Measurements from ENCODE around the gene TNFRSF1A. TPM values are rescaled to one million over a fixed set of nuclear protein-coding genes. Genes with fewer than 3 reads are reported as not detected.

The TNFRSF1A gene
- total RNA-seq, 1 experiment from 2014 or later = 59.9 TPM

- Histone ChIP-seq H3K79me2 (ENCODE audit: insufficient read depth, low read length) (peaks cover 29% of the 10 kb centered on the region), H3K27me3 (ENCODE audit: insufficient read depth, low read length) (no peaks in the 10 kb centered on the region), H3K4ac (ENCODE audit: low read depth, low read length) (no peak overlapping the region), H2BK120ac (ENCODE audit: low read depth, low read length, poor library complexity, severe bottlenecking) (no peak overlapping the region), H3K14ac (ENCODE audit: insufficient read depth, low read length) (no peak overlapping the region), H2AK5ac (ENCODE audit: insufficient read length, low read length) (no peak overlapping the region), H3K4me1 (ENCODE audit: insufficient read depth, low read length) (peaks cover 19% of the 10 kb centered on the region), H3K4me2 (ENCODE audit: insufficient read depth, insufficient read length, low read length) (peak overlapping the region; percentile 82), H3T11ph (ENCODE audit: low read length) (no peak overlapping the region), H4K20me1 (ENCODE audit: control insufficient read depth, insufficient read depth, insufficient read length) (no peaks in the 10 kb centered on the region), H3K27ac (ENCODE audit: insufficient read length, low read depth, low read length) (peak overlapping the region; percentile 63), H2BK12ac (ENCODE audit: insufficient read length, low read depth, low read length) (no peak overlapping the region), H2BK5ac (ENCODE audit: insufficient read length, low read length) (no peak overlapping the region), H3K56ac (ENCODE audit: insufficient read length, low read depth, low read length) (no peak overlapping the region), H3K9me3 (ENCODE audit: control insufficient read depth, low read depth, low read length) (no peaks in the 10 kb centered on the region), H2BK20ac (ENCODE audit: low read depth, low read length, poor library complexity, severe bottlenecking) (no peak overlapping the region), H4K5ac (ENCODE audit: insufficient read length, low read depth, low read length) (no peak overlapping the region), H2AFZ (ENCODE audit: low read length) (no peak overlapping the region), H4K8ac (replicated peaks; ENCODE audit: insufficient read length, low read depth, low read length) (no peak overlapping the region), H4K91ac (ENCODE audit: insufficient read length, low read depth, low read length) (no peak overlapping the region), H3K18ac (ENCODE audit: insufficient read length, low read depth, low read length) (no peak overlapping the region), H3K9ac (ENCODE audit: extremely low read depth, insufficient read length, low read length) (peak overlapping the region; percentile 93), H3K23me2 (ENCODE audit: insufficient read length, low read depth, low read length, poor library complexity, severe bottlenecking) (peaks cover 51% of the 10 kb centered on the region), H2BK15ac (ENCODE audit: low read depth, low read length) (no peak overlapping the region), H3K79me1 (ENCODE audit: insufficient read depth, low read depth, low read length, poor library complexity, severe bottlenecking) (peaks cover 9% of the 10 kb centered on the region), H3K23ac (ENCODE audit: insufficient read length, low read depth, low read length) (no peak overlapping the region)
- no peak for TF ChIP-seq CTCF (conservative IDR thresholded peaks at IDR 0.05)
- H3K4me3 Mint-ChIP-seq = peak overlapping the region; percentile 79 to 89
- H3K36me3 Mint-ChIP-seq (ENCODE audit: insufficient read depth in 1 of 3, low read depth in 3 of 3) = peaks cover 3 to 30% (median 20%) of the 10 kb centered on the region in 3 experiments
- no peak for DNase-seq
- H3K9me3 Mint-ChIP-seq = no peaks in the 10 kb centered on the region
- peaks cover 82% of the 10 kb centered on the region in 2 experiments for H3K4me1 Mint-ChIP-seq
- no peaks in the 10 kb centered on the region for H3K27me3 Mint-ChIP-seq (ENCODE audit: low read depth)
- no CpG with 5 or more reads among the region's 8 CpGs for WGBS (ENCODE audit: extremely low coverage, insufficient read length, low lambda C conversion rate)
- peak overlapping the region; percentile 87 to 94 (median 94) for H3K27ac Mint-ChIP-seq
Observed at GRCh38 chr12:6372403-6373003, 30.6 kb upstream of the TNFRSF1A start.

Data from H9 (cell line).